HL-60 (cell line): Measurements from ENCODE around the gene ANKFN1.

Experiments used
- DNase-seq, 2 experiments: peaks; one replicate each; pipeline ENCODE4 v3.0.0-alpha.2; 2010 to 2020; ENCODE audit warnings: low read depth in 1 of 2, low spot score in 1 of 2
- H3K27ac ChIP-seq: fragments of 250-450 bp; sonication (Bioruptor Pico); replicated peaks from 2 replicates; pipeline ENCODE4 v1.5.1; 2020; ENCODE audit warnings: mild to moderate bottlenecking, moderate library complexity
- H3K27me3 ChIP-seq: fragments of 250-450 bp; sonication (Bioruptor Pico); 2 replicates; pipeline ENCODE4 v1.5.1; 2021; ENCODE audit warnings: mild to moderate bottlenecking, moderate library complexity; ENCODE audit not compliant: insufficient read depth, poor library complexity, severe bottlenecking
- H3K4me3 ChIP-seq: replicated peaks from 2 replicates; pipeline ENCODE4 v1.5.1; 2011; ENCODE audit warnings: mild to moderate bottlenecking, control low read depth, low read length; ENCODE audit not compliant: insufficient read depth
- CTCF ChIP-seq: IDR thresholded peaks from one replicate; pipeline ENCODE4 v1.5.1; 2011; ENCODE audit warnings: low read length, control low read depth, inconsistent platforms; ENCODE audit not compliant: insufficient read depth
- GABPA ChIP-seq: IDR thresholded peaks from 2 replicates; pipeline ENCODE4 v1.6.1; 2012; ENCODE audit warnings: low read depth
- POLR2AphosphoS5 ChIP-seq: IDR thresholded peaks from 2 replicates; pipeline ENCODE4 v1.6.1; 2012; ENCODE audit warnings: low read depth
- REST ChIP-seq: IDR thresholded peaks from 2 replicates; pipeline ENCODE4 v1.6.1; 2012; ENCODE audit warnings: low read depth; ENCODE audit not compliant: insufficient replicate concordance
- SPI1 ChIP-seq: IDR thresholded peaks from 2 replicates; pipeline ENCODE4 v1.6.1; 2012; ENCODE audit warnings: low read depth, mild to moderate bottlenecking, borderline replicate concordance

Gene ANKFN1

GRCh38 chr17:56314026-56314425, 160.8 kb downstream of the ANKFN1 start:
- Histone ChIP-seq H3K4me3 (no peak overlapping the region), H3K27ac (peak overlapping the region; percentile 80), H3K27me3 (no peaks in the 10 kb centered on the region)
- peak in 1 of 2 experiments; percentile 58 for DNase-seq
- TF ChIP-seq SPI1 (no peak), CTCF (no peak), REST (no peak), POLR2AphosphoS5 (no peak), GABPA (no peak)

GRCh38 chr17:56314984-56315602, 161.8 kb downstream of the ANKFN1 start:
- no peak for DNase-seq
- peak overlapping the region; percentile 80; the same call in 1 of the 2 replicates for H3K27ac ChIP-seq
- H3K27me3 ChIP-seq, result no peaks in the 10 kb centered on the region
- no peak overlapping the region for H3K4me3 ChIP-seq
- TF ChIP-seq REST, result no peak
- TF ChIP-seq SPI1, result no peak
- TF ChIP-seq POLR2AphosphoS5, result no peak
- TF ChIP-seq CTCF, result no peak
- TF ChIP-seq GABPA, result no peak

- Histone ChIP-seq H3K4me3 (no peak overlapping the region), H3K27me3 (no peaks in the 10 kb centered on the region), H3K27ac (no peak overlapping the region)
- no peak for TF ChIP-seq SPI1
- TF ChIP-seq GABPA, result no peak
- DNase-seq, result no peak
These were observed 163.3 kb downstream of the ANKFN1 start for GRCh38 chr17:56316604-56317003.

- no peak for DNase-seq
- no peaks in the 10 kb centered on the region for H3K27me3 ChIP-seq
- TF ChIP-seq GABPA, result no peak
- no peak for TF ChIP-seq REST
- TF ChIP-seq CTCF, result no peak
- no peak for TF ChIP-seq SPI1
- TF ChIP-seq POLR2AphosphoS5, result no peak
- H3K27ac ChIP-seq, result no peak overlapping the region
- no peak overlapping the region for H3K4me3 ChIP-seq
These were observed 164.3 kb downstream of the ANKFN1 start for GRCh38 chr17:56317351-56318208.
